Kidney (tissue), 14 donors: Measurements from ENCODE around the gene SARM1. TPM values are rescaled to one million over a fixed set of nuclear protein-coding genes. Genes with fewer than 3 reads are reported as not detected.

Source experiments
- DNase-seq, 5 donors: peaks; one replicate each; pipeline ENCODE4 v3.0.0-alpha.2; 2013 to 2020
- FAIRE-seq: peaks from 2 replicates; lab custom pipeline; 2012; peaks lifted over from hg19 to GRCh38; lab: Jason Lieb, UNC
- H3K27ac ChIP-seq, 2 donors: one replicate each; pipeline ENCODE4 v1.7.0; 2013; ENCODE audit warnings: low read depth in 2 of 2, low read length in 2 of 2, inconsistent platforms in 1 of 2
- H3K27me3 ChIP-seq: one replicate; pipeline ENCODE4 v1.7.1; 2013; ENCODE audit warnings: low read length, inconsistent platforms; ENCODE audit not compliant: control insufficient read depth, insufficient read depth
- H3K36me3 ChIP-seq, 3 donors: one replicate each; pipeline versions ENCODE4 v1.7.0 to v1.7.1; 2013; ENCODE audit warnings: low read length in 3 of 3, control low read depth in 1 of 3, inconsistent platforms in 1 of 3; ENCODE audit not compliant: insufficient read depth in 3 of 3, control insufficient read depth in 2 of 3
- H3K4me1 ChIP-seq, 3 donors: one replicate each; pipeline versions ENCODE4 v1.7.0 to v1.7.1; 2013; ENCODE audit warnings: low read length in 3 of 3, inconsistent platforms in 1 of 3, low read depth in 1 of 3; ENCODE audit not compliant: control insufficient read depth in 2 of 3, insufficient read depth in 2 of 3
- H3K4me3 ChIP-seq, 3 donors: one replicate each; pipeline versions ENCODE4 v1.7.0 to v1.8.1; 2013; ENCODE audit warnings: low read length in 3 of 3, control low read depth in 1 of 3, inconsistent platforms in 1 of 3
- H3K9ac ChIP-seq, 3 donors: one replicate each; pipeline versions ENCODE4 v1.7.0 to v1.7.1; 2013; ENCODE audit warnings: low read length in 3 of 3, control low read depth in 1 of 3, inconsistent platforms in 1 of 3
- H3K9me3 ChIP-seq, 3 donors: one replicate each; pipeline versions ENCODE4 v1.7.0 to v1.7.1; 2013; ENCODE audit warnings: low read length in 3 of 3, control low read depth in 1 of 3, inconsistent platforms in 1 of 3; ENCODE audit not compliant: control insufficient read depth in 2 of 3, insufficient read depth in 1 of 3
- CTCF ChIP-seq: IDR thresholded peaks from 3 replicates; pipeline ENCODE4 v1.5.1; 2012; ENCODE audit warnings: mild to moderate bottlenecking, moderate library complexity, borderline replicate concordance; ENCODE audit not compliant: insufficient read depth; ENCODE audit errors: extremely low read depth
- intact Hi-C: fragments of 100-400 bp; cut with DNase I; formaldehyde crosslinking; loops from one replicate; pipeline ENCODE4 v1.11.1; 2022
- polyA plus RNA-seq: library from polyadenylated mRNA; stranded (reverse); fragments of 350-450 nt; fragmentation: Illumina TruSeq; extraction: RNeasy Lipid Tissue Mini Kit (QIAGEN cat#74804); gene quantifications from one replicate; pipeline ENCODE4 v1.2.3, GENCODE V29; 2014; ENCODE audit warnings: low read depth, low replicate concordance; ENCODE audit not compliant: insufficient read depth
- total RNA-seq: library from RNA; stranded (reverse); fragmentation: NEBNext Ultra II Directional; extraction: Animal tissue kit (Norgen Biotek cat#: 25700); gene quantifications from one replicate; pipeline ENCODE4 v1.2.1, GENCODE V29; 2021
- donor health status: control.
- donor health status: control.
- donor health status: control.
- donor health status: control.
- donor health status: control.
- donor health status: DM: yes; HTN: yes; CAD: no.
- donor health status: Normal renal cell carcinoma (clear cell type).

SARM1 gene
- total and polyA plus RNA-seq, 2 donors from 2014 or later: 10.4 to 23.8 TPM

- intact Hi-C loops: no loop called here
- TF ChIP-seq CTCF: no peak
- Histone ChIP-seq H3K9ac (no peak overlapping the region), H3K9me3 (no peaks in the 10 kb centered on the region), H3K27ac (no peak overlapping the region), H3K36me3 (peaks cover 0 to 5% (median under 1%) of the 10 kb centered on the region in 3 donors), H3K4me3 (no peak overlapping the region), H3K27me3 (no peaks in the 10 kb centered on the region), H3K4me1 (peaks cover 0 to 18% (median 5%) of the 10 kb centered on the region in 3 donors)
- no peak for FAIRE-seq
- no peak for DNase-seq
Measured at GRCh38 chr17:28399808-28400207, 28.3 kb downstream of the SARM1 start.

- intact Hi-C loops: no loop called here
- DNase-seq (no peak), FAIRE-seq (no peak)
- Histone ChIP-seq H3K27ac (no peak overlapping the region), H3K9ac (no peak overlapping the region), H3K27me3 (no peaks in the 10 kb centered on the region), H3K36me3 (no peaks in the 10 kb centered on the region), H3K9me3 (no peaks in the 10 kb centered on the region), H3K4me1 (peaks cover 0 to 18% (median 16%) of the 10 kb centered on the region in 3 donors), H3K4me3 (no peak overlapping the region)
- no peak for TF ChIP-seq CTCF
Measured at GRCh38 chr17:28402224-28402630, 30.7 kb downstream of the SARM1 start.

GRCh38 chr17:28402844-28403243 is 31.4 kb downstream of the SARM1 start:
- no peak overlapping the region for H3K9ac ChIP-seq
- intact Hi-C loops: no loop called here
- no peak for FAIRE-seq
- no peak for TF ChIP-seq CTCF
- H3K4me1 ChIP-seq: peaks cover 0 to 16% (median 12%) of the 10 kb centered on the region in 3 donors
- H3K4me3 ChIP-seq: no peak overlapping the region
- no peak for DNase-seq
- no peaks in the 10 kb centered on the region for H3K9me3 ChIP-seq
- H3K36me3 ChIP-seq: no peaks in the 10 kb centered on the region
- H3K27ac ChIP-seq: no peak overlapping the region
- no peaks in the 10 kb centered on the region for H3K27me3 ChIP-seq

GRCh38 chr17:28404007-28404406 is 32.5 kb downstream of the SARM1 start:
- Histone ChIP-seq H3K27ac (no peak overlapping the region), H3K9ac (no peak overlapping the region), H3K4me3 (no peak overlapping the region), H3K4me1 (peaks cover 0 to 12% (median under 1%) of the 10 kb centered on the region in 3 donors), H3K36me3 (no peaks in the 10 kb centered on the region), H3K9me3 (no peaks in the 10 kb centered on the region), H3K27me3 (no peaks in the 10 kb centered on the region)
- intact Hi-C loops: no loop called here
- TF ChIP-seq CTCF: no peak
- DNase-seq: no peak
- no peak for FAIRE-seq
